OCI-LY7 (cell line): ENCODE data around the gene ARHGEF17. TPM values are rescaled to one million over a fixed set of nuclear protein-coding genes. Genes with fewer than 3 reads are reported as not detected.

ENCODE experiments used
- BruUV-seq: library from RNA; stranded (reverse); fragments of 400-500 nt; replicated peaks from 2 replicates; lab custom pipeline; 2021; lab: Mats Ljungman, UMichigan
- CTCF ChIA-PET: fragments of 300-600 bp; sonication (Branson Sonifier 250); formaldehyde crosslinking; loops from one replicate; lab custom pipeline; 2022; ENCODE audit warnings: antibody characterized with exemption; ENCODE audit not compliant: unreplicated experiment; lab: Charles Lee
- POLR2A ChIA-PET: fragments of 300-600 bp; sonication (Branson Sonifier 250); formaldehyde crosslinking; loops from one replicate; lab custom pipeline; 2022; ENCODE audit warnings: antibody characterized with exemption; lab: Charles Lee
- DNase-seq: peaks from one replicate; pipeline ENCODE4 v3.0.0-alpha.2; 2015; ENCODE audit warnings: low spot score
- H2AFZ ChIP-seq: fragments of 200-600 bp; sonication (generic), shearing (Covaris generic); 2 replicates; pipeline ENCODE4 v1.6.1; 2014; ENCODE audit warnings: mild to moderate bottlenecking, antibody characterized with exemption, low read length, moderate library complexity
- H3K27ac ChIP-seq: fragments of 200-600 bp; sonication (generic); 2 replicates; pipeline ENCODE4 v1.5.1; 2014; ENCODE audit warnings: mixed run types, low read depth, mild to moderate bottlenecking, moderate library complexity, low read length, inconsistent platforms; ENCODE audit not compliant: poor library complexity, severe bottlenecking
- H3K36me3 ChIP-seq: fragments of 200-600 bp; sonication (generic); 2 replicates; pipeline ENCODE4 v1.6.1; 2014; ENCODE audit warnings: mild to moderate bottlenecking, antibody characterized with exemption, low read length, moderate library complexity, mixed read lengths; ENCODE audit not compliant: insufficient read depth
- H3K4me1 ChIP-seq: fragments of 200-600 bp; sonication (generic); 2 replicates; pipeline ENCODE4 v1.5.1; 2014; ENCODE audit warnings: mild to moderate bottlenecking, low read length; ENCODE audit not compliant: insufficient read depth, poor library complexity, severe bottlenecking
- H3K4me2 ChIP-seq: fragments of 200-600 bp; sonication (generic); 2 replicates; pipeline ENCODE4 v1.6.1; 2014; ENCODE audit warnings: mild to moderate bottlenecking, low read length
- H3K4me3 ChIP-seq: fragments of 200-600 bp; sonication (generic); 2 replicates; pipeline ENCODE4 v1.5.1; 2014; ENCODE audit warnings: mild to moderate bottlenecking, low read depth, low read length; ENCODE audit not compliant: poor library complexity, severe bottlenecking
- H3K79me2 ChIP-seq: fragments of 200-600 bp; sonication (generic); 2 replicates; pipeline ENCODE4 v1.6.1; 2016; ENCODE audit warnings: low read depth, mild to moderate bottlenecking, low read length, moderate library complexity, mixed read lengths; ENCODE audit not compliant: insufficient read depth
- H3K9me2 ChIP-seq: fragments of 200-600 bp; sonication (generic); 2 replicates; pipeline ENCODE4 v1.6.1; 2016; ENCODE audit warnings: mild to moderate bottlenecking, low read length, mixed read lengths; ENCODE audit not compliant: insufficient read depth
- H3K9me3 ChIP-seq: fragments of 200-600 bp; sonication (generic); 2 replicates; pipeline ENCODE4 v1.6.1; 2014; ENCODE audit warnings: mild to moderate bottlenecking, mixed run types, low read length, mixed read lengths
- H4K20me1 ChIP-seq: fragments of 200-600 bp; sonication (generic); 2 replicates; pipeline ENCODE4 v1.6.1; 2014; ENCODE audit warnings: mild to moderate bottlenecking, antibody characterized with exemption, low read length, moderate library complexity, mixed read lengths; ENCODE audit not compliant: insufficient read depth
- CTCF ChIP-seq: fragments of 200-600 bp; sonication (generic); conservative IDR thresholded peaks from 2 replicates; pipeline ENCODE4 v1.5.1; 2014; ENCODE audit warnings: mild to moderate bottlenecking, antibody characterized with exemption, low read length, moderate library complexity, mixed read lengths
- EZH2phosphoT487 ChIP-seq: fragments of 200-600 bp; sonication (generic); IDR thresholded peaks from 2 replicates; pipeline ENCODE4 v1.6.1; 2018; ENCODE audit warnings: low read depth, borderline replicate concordance, mild to moderate bottlenecking, mixed run types, antibody characterized with exemption, low read length, moderate library complexity, mixed read lengths
- intact Hi-C: fragments of 100-400 bp; cut with micrococcal nuclease; formaldehyde crosslinking; loops from one replicate; pipeline ENCODE4 v1.10.0; 2022; ENCODE audit not compliant: unreplicated experiment
- total RNA-seq, 2 experiments: library from RNA; depleted of rRNA in 1 of 2; stranded (reverse); fragments of >200 nt in 1 of 2; shearing (Covaris generic) in 1 of 2; gene quantifications; 2 replicates each; pipeline ENCODE4 v1.2.3, GENCODE V29; 2014 to 2022

ARHGEF17 gene
- total RNA-seq, 2 experiments from 2014 or later = 0.19 to 1.4 TPM

- TF ChIP-seq CTCF (no peak), EZH2phosphoT487 (no peak)
- Histone ChIP-seq H2AFZ (no peak overlapping the region), H3K36me3 (peaks cover 28% of the 10 kb centered on the region; the same call in 1 of the 2 replicates), H3K27ac (peak overlapping the region; percentile 79), H3K9me3 (no peaks in the 10 kb centered on the region), H3K79me2 (peaks cover 42% of the 10 kb centered on the region), H3K9me2 (no peaks in the 10 kb centered on the region), H4K20me1 (no peaks in the 10 kb centered on the region; the same call in 1 of the 2 replicates), H3K4me3 (no peak overlapping the region), H3K4me2 (peak overlapping the region; percentile 87; the same call in 1 of the 2 replicates), H3K4me1 (peaks cover 73% of the 10 kb centered on the region)
- CTCF ChIA-PET = no interaction called here
- intact Hi-C loops = loop anchor here (2.0 kb wide), 1 partner anchor 233 kb away; no protein-coding TSS in a partner anchor
- POLR2A ChIA-PET = no interaction called here
- DNase-seq = no peak
- no TSS peak for BruUV-seq
Observed at GRCh38 chr11:73387594-73388264, 79.7 kb downstream of the ARHGEF17 start.

- peak overlapping the region; percentile 16 for H3K27ac ChIP-seq
- H3K4me1 ChIP-seq = peaks cover 66% of the 10 kb centered on the region
- no TSS peak for BruUV-seq
Observed at GRCh38 chr11:73388265-73389133, 80.4 kb downstream of the ARHGEF17 start.

More at GRCh38 chr11:73388265-73389133, 80.4 kb downstream of the ARHGEF17 start:
- H3K4me2 ChIP-seq = peak overlapping the region; percentile 87; the same call in 1 of the 2 replicates
- no peaks in the 10 kb centered on the region; the same call in 1 of the 2 replicates for H4K20me1 ChIP-seq
- no peaks in the 10 kb centered on the region for H3K9me3 ChIP-seq
- TF ChIP-seq CTCF (no peak), EZH2phosphoT487 (no peak)
- no peak for DNase-seq
- POLR2A ChIA-PET = no interaction called here
- CTCF ChIA-PET = no interaction called here
- H3K36me3 ChIP-seq = peaks cover 30% of the 10 kb centered on the region; the same call in 1 of the 2 replicates
- H3K9me2 ChIP-seq = no peaks in the 10 kb centered on the region
- H3K79me2 ChIP-seq = peaks cover 35% of the 10 kb centered on the region
- no peak overlapping the region for H2AFZ ChIP-seq
- H3K4me3 ChIP-seq = no peak overlapping the region
- intact Hi-C loops = no loop called here
